Omental fat pad (tissue), 4 donors: Measurements from ENCODE around the gene KXD1. TPM values are rescaled to one million over a fixed set of nuclear protein-coding genes. Genes with fewer than 3 reads are reported as not detected.
"Not testable (repeated sequence)": the region's sequence is repeated elsewhere in the genome, so short reads cannot be mapped to it uniquely, and the experiment has no call there.

ENCODE experiments used
- ATAC-seq: fragments of 150-250 bp; one replicate; pipeline ENCODE4 v1.9.1; 2016; ENCODE audit warnings: mild to moderate bottlenecking, moderate library complexity; ENCODE audit not compliant: low FRiP score
- DNase-seq: peaks from one replicate; pipeline ENCODE4 v3.0.0-alpha.2; 2019; ENCODE audit warnings: low spot score
- CTCF ChIP-seq, 3 donors: fragments of 450-650 bp; IDR thresholded peaks; one replicate each; pipeline ENCODE4 v1.5.1; 2016 to 2017; ENCODE audit warnings: antibody characterized with exemption in 3 of 3, mild to moderate bottlenecking in 3 of 3, moderate library complexity in 2 of 3
- total RNA-seq, 4 donors: library from RNA; depleted of rRNA; stranded (reverse); fragments of >200 nt; gene quantifications; one replicate each; pipeline ENCODE4 v1.1.0, GENCODE V29; 2016

KXD1 gene
- total RNA-seq, 4 donors from 2014 or later = 96.9 to 140 (median 102) TPM

DNA sequence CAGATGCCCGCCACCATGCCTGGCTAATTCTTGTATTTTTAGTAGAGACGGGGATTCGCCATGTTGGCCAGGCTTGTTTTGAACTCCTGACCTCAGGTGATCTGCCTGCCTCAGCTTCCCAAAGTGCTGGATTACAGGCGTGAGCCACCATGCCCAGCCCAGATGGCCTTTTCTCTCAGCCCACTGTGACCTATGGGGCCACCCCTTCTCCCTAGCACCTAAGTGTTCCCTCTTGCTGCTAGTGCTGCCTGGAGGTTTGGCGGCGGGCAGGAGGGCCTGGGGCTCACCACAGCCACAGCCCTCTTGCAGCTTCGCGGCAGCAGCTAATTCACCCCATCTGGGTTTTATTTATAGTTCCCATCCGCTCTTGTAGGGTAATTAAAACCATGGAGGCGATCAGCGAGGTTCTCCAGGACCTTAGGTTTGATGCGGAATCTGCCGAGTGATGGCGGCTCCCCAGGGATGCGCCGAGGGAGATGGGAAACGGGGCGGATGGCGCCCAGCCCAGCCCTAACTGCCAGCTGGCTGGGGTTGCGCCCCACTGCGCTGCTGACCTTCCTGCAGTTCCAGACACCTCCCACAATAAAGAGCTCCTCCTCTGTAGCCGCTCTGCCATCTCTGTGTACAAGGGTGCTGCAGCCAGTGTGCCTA lies 34.2 kb downstream of the KXD1 start:
- DNase-seq = no peak
- TF ChIP-seq CTCF (IDR thresholded peaks at IDR 0.05) = no peak
- ATAC-seq = no peak

GRCh38 chr19:18592732-18593131 lies 35.1 kb downstream of the KXD1 start:
- not testable (repeated sequence) for ATAC-seq, DNase-seq

DNA sequence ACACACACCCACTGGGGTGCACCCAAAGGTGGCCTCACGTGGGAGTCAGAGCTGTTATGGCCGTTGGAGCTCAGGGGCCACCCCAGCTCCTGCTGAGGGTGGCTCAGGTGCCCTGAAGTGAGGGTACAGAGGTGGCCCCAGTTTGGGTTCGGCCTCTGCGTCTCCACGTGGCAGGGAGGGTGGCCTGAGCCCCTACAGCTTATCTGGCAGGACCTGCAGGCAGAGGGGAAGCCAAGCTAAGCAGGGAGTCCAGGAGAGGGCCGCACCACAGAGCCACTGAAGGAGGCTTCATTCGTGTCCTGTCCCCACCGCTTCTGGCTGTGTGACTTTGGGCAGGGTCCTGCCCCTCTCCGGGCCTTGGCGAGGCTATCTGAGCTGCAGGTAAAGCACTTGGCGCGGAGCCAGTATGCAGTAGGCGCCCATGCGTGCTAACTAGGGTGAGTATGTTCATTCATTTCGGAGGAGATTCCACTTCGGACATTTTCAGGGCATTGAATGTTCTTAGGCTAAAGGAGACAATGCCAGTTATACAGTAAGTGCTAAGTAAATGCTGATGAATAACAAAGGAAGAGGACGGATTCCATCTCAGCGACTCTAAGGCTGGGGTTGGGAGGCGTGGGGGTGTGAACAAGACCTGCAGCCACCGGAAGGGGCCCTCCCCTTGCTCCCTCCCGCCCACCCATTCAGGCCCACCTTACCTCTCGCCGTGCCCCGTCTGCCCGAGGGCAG lies 35.9 kb downstream of the KXD1 start:
- TF ChIP-seq CTCF (IDR thresholded peaks at IDR 0.05) = no peak
- no peak for ATAC-seq
- no peak for DNase-seq

DNA sequence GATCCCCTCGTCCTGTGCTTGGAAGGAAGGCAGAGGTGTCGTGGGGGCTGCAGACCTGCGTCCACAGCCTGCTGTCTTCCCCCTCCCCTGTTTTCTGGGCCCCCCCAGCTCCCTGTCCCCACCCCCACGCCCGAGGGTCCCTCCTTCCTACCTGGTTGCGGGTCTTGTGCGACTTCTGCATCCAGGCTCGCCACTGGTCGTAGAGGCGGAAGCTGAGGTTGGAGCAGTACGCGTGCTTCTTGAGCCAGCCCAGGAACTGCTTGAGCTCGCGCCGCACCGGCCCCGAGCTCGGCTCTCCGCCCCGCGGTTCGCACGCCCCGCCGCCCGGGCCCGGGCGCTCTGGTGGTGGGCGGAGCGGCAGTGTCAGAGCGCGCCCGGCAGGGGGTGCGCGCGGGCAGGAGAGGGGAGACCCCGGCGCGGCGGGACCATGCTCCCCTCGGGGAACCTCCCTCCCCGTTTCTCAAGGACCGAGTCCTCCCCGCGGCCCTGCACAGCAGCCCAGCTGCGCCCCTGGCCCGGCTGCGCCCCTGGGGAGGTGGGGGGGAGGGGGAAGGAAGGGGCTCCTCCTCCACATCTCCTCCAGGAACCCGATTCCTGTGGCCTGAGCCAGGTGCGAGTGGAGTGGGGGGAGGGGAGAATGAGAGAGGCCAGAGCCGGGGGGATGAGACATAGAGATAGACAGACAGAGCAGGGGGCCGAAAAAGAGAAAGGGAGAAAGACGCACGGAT lies 36.6 kb downstream of the KXD1 start:
- ATAC-seq = peak; percentile 83
- no peak for DNase-seq
- peak in 2 of 3 donors; percentile 34 to 80 for TF ChIP-seq CTCF (IDR thresholded peaks at IDR 0.05)

- ATAC-seq = no peak
- no peak for DNase-seq
- no peak for TF ChIP-seq CTCF (IDR thresholded peaks at IDR 0.05)
Observed at GRCh38 chr19:18594824-18595373, 37.2 kb downstream of the KXD1 start.

- ATAC-seq (no peak), DNase-seq (no peak)
- TF ChIP-seq CTCF (IDR thresholded peaks at IDR 0.05) = no peak
Observed at GRCh38 chr19:18595475-18595874, 37.8 kb downstream of the KXD1 start.

DNA sequence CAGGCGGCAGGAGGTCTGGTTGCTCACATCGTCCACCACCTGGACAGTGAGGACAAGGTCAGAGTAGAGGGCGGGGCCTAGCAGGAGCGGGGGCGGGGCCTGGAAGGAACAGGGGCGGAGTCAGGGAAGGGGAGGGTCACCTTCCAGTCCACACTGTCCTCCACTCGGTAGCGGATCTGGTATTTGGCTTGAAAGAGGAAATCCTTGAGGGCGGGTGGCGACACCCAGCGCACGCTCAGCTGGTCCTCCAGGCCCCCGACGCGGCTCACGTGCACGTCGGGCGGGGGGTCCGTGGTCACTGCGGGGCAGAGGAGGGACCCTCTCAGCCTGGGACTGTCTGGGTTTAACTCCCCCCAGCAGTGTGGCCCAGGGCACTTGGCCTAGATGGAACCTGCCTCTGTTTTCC lies 39.1 kb downstream of the KXD1 start:
- DNase-seq (no peak), ATAC-seq (no peak)
- no peak for TF ChIP-seq CTCF (IDR thresholded peaks at IDR 0.05)
